HEK293 (cell line): ENCODE results near the gene NANOS3.

Experiments
- ELK4 ChIP-seq: IDR thresholded peaks from 2 replicates; pipeline ENCODE4 v1.6.1; 2011; ENCODE audit warnings: mild to moderate bottlenecking, low read depth, low read length, borderline replicate concordance
- GLI2 ChIP-seq: fragments of 450-650 bp; formaldehyde crosslinking; IDR thresholded peaks from 2 replicates; pipeline ENCODE4; 2017; ENCODE audit warnings: missing biosample characterization, missing genetic modification characterization, low read depth, borderline replicate concordance
- HOXD13 ChIP-seq: sonication (generic); formaldehyde crosslinking; IDR thresholded peaks from 2 replicates; pipeline ENCODE4 v1.8.0; 2022; ENCODE audit warnings: missing genetic modification reagents, borderline replicate concordance
- KLF16 ChIP-seq: fragments of 450-650 bp; formaldehyde crosslinking; IDR thresholded peaks from 2 replicates; pipeline ENCODE4 v1.5.1; 2017; ENCODE audit warnings: missing biosample characterization, missing genetic modification characterization
- PRDM1 ChIP-seq: fragments of 450-650 bp; formaldehyde crosslinking; IDR thresholded peaks from 2 replicates; pipeline ENCODE4; 2016; ENCODE audit warnings: missing biosample characterization, missing genetic modification characterization
- SALL2 ChIP-seq: fragments of 450-650 bp; formaldehyde crosslinking; IDR thresholded peaks from 2 replicates; pipeline ENCODE4 v1.5.0; 2017; ENCODE audit warnings: missing biosample characterization, mild to moderate bottlenecking, missing genetic modification characterization, borderline replicate concordance
- SCRT2 ChIP-seq: fragments of 450-650 bp; formaldehyde crosslinking; IDR thresholded peaks from 2 replicates; pipeline ENCODE4 v1.5.1; 2016; ENCODE audit warnings: missing biosample characterization, missing genetic modification characterization
- ZBTB26 ChIP-seq: fragments of 450-650 bp; formaldehyde crosslinking; optimal IDR thresholded peaks from 2 replicates; pipeline ENCODE3; 2016; ENCODE audit warnings: missing biosample characterization, mild to moderate bottlenecking, missing genetic modification characterization
- ZBTB49 ChIP-seq: fragments of 450-650 bp; formaldehyde crosslinking; IDR thresholded peaks from 2 replicates; pipeline ENCODE4 v1.5.1; 2016; ENCODE audit warnings: missing biosample characterization, missing genetic modification characterization, low read depth
- ZNF155 ChIP-seq: fragments of 450-650 bp; formaldehyde crosslinking; IDR thresholded peaks from 2 replicates; pipeline ENCODE4 v1.5.1; 2016; ENCODE audit warnings: missing biosample characterization, missing genetic modification characterization
- ZNF19 ChIP-seq: fragments of 450-650 bp; formaldehyde crosslinking; IDR thresholded peaks from 2 replicates; pipeline ENCODE4; 2016; ENCODE audit warnings: missing biosample characterization, missing genetic modification characterization, low read depth
- ZNF211 ChIP-seq: fragments of 450-650 bp; formaldehyde crosslinking; IDR thresholded peaks from 2 replicates; pipeline ENCODE4 v1.5.1; 2016; ENCODE audit warnings: low read depth, missing biosample characterization, missing genetic modification characterization
- ZNF266 ChIP-seq: fragments of 450-650 bp; formaldehyde crosslinking; IDR thresholded peaks from 2 replicates; pipeline ENCODE4 v1.5.1; 2016; ENCODE audit warnings: missing biosample characterization, missing genetic modification characterization, low read depth
- ZNF324 ChIP-seq: fragments of 450-650 bp; formaldehyde crosslinking; IDR thresholded peaks from 2 replicates; pipeline ENCODE4 v1.5.1; 2016; ENCODE audit warnings: missing biosample characterization, missing genetic modification characterization
- ZNF391 ChIP-seq: fragments of 450-650 bp; formaldehyde crosslinking; IDR thresholded peaks from 2 replicates; pipeline ENCODE4 v1.5.1; 2016; ENCODE audit warnings: low read depth, missing biosample characterization, missing genetic modification characterization, borderline replicate concordance
- ZNF398 ChIP-seq: fragments of 450-650 bp; formaldehyde crosslinking; IDR thresholded peaks from 2 replicates; pipeline ENCODE4 v1.5.1; 2017; ENCODE audit warnings: missing biosample characterization, missing genetic modification characterization
- ZNF416 ChIP-seq: fragments of 450-650 bp; formaldehyde crosslinking; IDR thresholded peaks from 2 replicates; pipeline ENCODE4 v1.5.1; 2016; ENCODE audit warnings: missing biosample characterization, missing genetic modification characterization
- ZNF449 ChIP-seq: fragments of 450-650 bp; formaldehyde crosslinking; IDR thresholded peaks from 2 replicates; pipeline ENCODE4 v1.5.1; 2017; ENCODE audit warnings: missing biosample characterization, mild to moderate bottlenecking, missing genetic modification characterization, moderate library complexity
- ZNF488 ChIP-seq: fragments of 450-650 bp; formaldehyde crosslinking; IDR thresholded peaks from 2 replicates; pipeline ENCODE4 v1.5.1; 2016; ENCODE audit warnings: missing biosample characterization, missing genetic modification characterization
- ZNF513 ChIP-seq: fragments of 450-650 bp; IDR thresholded peaks from 2 replicates; pipeline ENCODE4 v1.5.1; 2018; ENCODE audit warnings: missing biosample characterization, missing genetic modification characterization
- ZNF654 ChIP-seq: fragments of 450-650 bp; formaldehyde crosslinking; IDR thresholded peaks from 2 replicates; pipeline ENCODE4 v1.5.1; 2016; ENCODE audit warnings: low read depth, missing biosample characterization, missing genetic modification characterization
- ZNF670 ChIP-seq: fragments of 450-650 bp; formaldehyde crosslinking; IDR thresholded peaks from 2 replicates; pipeline ENCODE4 v1.5.1; 2016; ENCODE audit warnings: missing biosample characterization, missing genetic modification characterization, low read depth
- ZNF747 ChIP-seq: fragments of 450-650 bp; formaldehyde crosslinking; IDR thresholded peaks from 2 replicates; pipeline ENCODE4 v1.5.1; 2016; ENCODE audit warnings: missing biosample characterization, missing genetic modification characterization
- ZNF785 ChIP-seq: fragments of 450-650 bp; formaldehyde crosslinking; IDR thresholded peaks from 2 replicates; pipeline ENCODE4 v1.5.1; 2016; ENCODE audit warnings: missing biosample characterization, missing genetic modification characterization
- ZNF837 ChIP-seq: fragments of 450-650 bp; formaldehyde crosslinking; IDR thresholded peaks from 2 replicates; pipeline ENCODE4 v1.5.1; 2016; ENCODE audit warnings: missing biosample characterization, missing genetic modification characterization

Gene NANOS3

GRCh38 chr19:13846557-13847406 is 30.2 kb upstream of the NANOS3 start (continued):
- TF ChIP-seq ZNF398 (tag by site-specific recombination) = peak; percentile 93
- TF ChIP-seq KLF16 (tag by site-specific recombination) = peak; percentile 83
- peak; percentile 39; the same call in 1 of the 2 replicates for TF ChIP-seq ZNF449 (tag by site-specific recombination)
- 0 out of 2 replicates have a peak, but pooled peaks have one; percentile 31 for TF ChIP-seq ZNF488
- no peak for TF ChIP-seq ZNF19 (tag by site-specific recombination)
- TF ChIP-seq SALL2 (tag by site-specific recombination) = no peak
- TF ChIP-seq ZNF266 (tag by site-specific recombination) = no peak
- TF ChIP-seq ZNF654 = no peak
- no peak for TF ChIP-seq ZBTB49 (tag by site-specific recombination)
- TF ChIP-seq ZNF747 (tag by site-specific recombination) = no peak
- TF ChIP-seq GLI2 (tag by site-specific recombination) = peak; percentile 27; the same call in 1 of the 2 replicates
- TF ChIP-seq SCRT2 (tag by site-specific recombination) = peak; percentile 56
- TF ChIP-seq HOXD13 (CRISPR knock-in tag) = no peak
- no peak for TF ChIP-seq ZNF785 (tag by site-specific recombination)
- TF ChIP-seq ZNF155 (tag by site-specific recombination) = no peak
- TF ChIP-seq ELK4 = no peak
- peak; percentile 86 for TF ChIP-seq ZNF324 (tag by site-specific recombination)
- TF ChIP-seq ZNF670 = no peak
- no peak for TF ChIP-seq ZNF211 (tag by site-specific recombination)
- TF ChIP-seq ZNF513 (tag by site-specific recombination) = 0 out of 2 replicates have a peak, but pooled peaks have one; percentile 25
- peak; percentile 70; the same call in 1 of the 2 replicates for TF ChIP-seq ZNF391
- no peak for TF ChIP-seq ZNF416 (tag by site-specific recombination)
- 0 out of 2 replicates have a peak, but pooled peaks have one; percentile 8 for TF ChIP-seq PRDM1 (tag by site-specific recombination)
- TF ChIP-seq ZNF837 (tag by site-specific recombination) = no peak
- TF ChIP-seq ZBTB26 (tag by site-specific recombination) = no peak
